GM12891 (cell line): ENCODE results near the gene TNNT1.

Experiments
- PAX5 ChIP-seq: IDR thresholded peaks from 2 replicates; pipeline ENCODE4 v1.6.1; 2011; ENCODE audit warnings: low read length, moderate library complexity, mild to moderate bottlenecking; ENCODE audit not compliant: insufficient read depth, severe bottlenecking
- POLR2A ChIP-seq: IDR thresholded peaks from 2 replicates; pipeline ENCODE4 v1.6.1; 2011; ENCODE audit warnings: low read depth, low read length, control low read depth
- POLR2AphosphoS5 ChIP-seq: IDR thresholded peaks from 2 replicates; pipeline ENCODE4 v1.6.1; 2011; ENCODE audit warnings: low read depth, low read length, control low read depth
- POU2F2 ChIP-seq: IDR thresholded peaks from 2 replicates; pipeline ENCODE4 v1.6.1; 2011; ENCODE audit warnings: low read depth, mild to moderate bottlenecking, control low read depth, low read length, moderate library complexity
- SPI1 ChIP-seq: IDR thresholded peaks from 2 replicates; pipeline ENCODE4 v1.6.1; 2011; ENCODE audit warnings: low read depth, low read length, control low read depth
- TAF1 ChIP-seq: IDR thresholded peaks from 2 replicates; pipeline ENCODE4 v1.6.1; 2011; ENCODE audit warnings: low read depth, low read length, control low read depth

DNA sequence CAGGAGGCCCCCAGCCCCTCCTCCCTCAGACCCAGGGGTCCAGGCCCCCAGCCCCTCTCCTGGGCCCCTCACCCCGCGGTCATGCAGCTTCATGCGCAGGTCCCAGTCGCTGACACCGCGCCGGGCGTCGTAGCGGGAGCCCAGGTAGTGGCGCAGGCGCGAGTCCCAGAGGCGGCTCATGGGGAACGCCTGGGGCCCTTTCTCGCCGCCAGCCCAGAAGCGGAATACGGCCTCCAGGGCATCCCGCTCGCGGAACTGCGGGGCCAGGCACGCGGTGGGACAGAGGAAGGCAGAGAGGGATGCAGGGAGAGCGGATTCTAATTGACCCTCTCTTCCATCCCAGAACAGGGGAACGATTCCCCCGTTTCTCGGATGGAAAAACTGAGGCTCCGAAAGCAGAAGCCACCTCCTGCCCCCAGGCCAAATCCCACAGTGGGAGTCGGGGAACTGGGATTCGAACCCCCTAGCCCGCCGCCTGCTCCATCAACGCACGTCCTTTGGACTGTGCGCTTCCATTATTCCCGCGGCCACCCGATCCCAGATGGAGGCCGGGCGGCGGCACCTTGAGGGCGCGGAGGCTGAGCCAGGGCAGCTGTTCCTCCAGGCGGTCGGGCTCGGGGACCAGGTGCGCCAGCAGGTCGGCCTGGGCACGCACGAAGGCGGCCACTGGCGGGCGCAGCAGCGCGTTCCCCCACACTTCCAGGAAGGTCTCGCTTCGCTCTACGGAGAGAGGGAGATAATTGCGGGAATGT is 12.7 kb upstream of the TNNT1 start:
- TF ChIP-seq POLR2A: no peak
- no peak for TF ChIP-seq POLR2AphosphoS5
- no peak for TF ChIP-seq TAF1
- no peak for TF ChIP-seq SPI1
- no peak for TF ChIP-seq PAX5
- no peak for TF ChIP-seq POU2F2
